GM04504 (cell line): ENCODE data around the gene SLC28A1.

Source experiments
- DNase-seq: peaks from one replicate; pipeline ENCODE4 v3.0.0-alpha.2; 2012; ENCODE audit warnings: low read depth

The SLC28A1 gene

GRCh38 chr15:84883916-84884781 is at the start of gene SLC28A1:
Gene SLC28A1 (plus strand): TSS chr15:84884662. CDS start chr15:84887761, 3,099 bp downstream.
- DNase-seq, result no peak

DNA sequence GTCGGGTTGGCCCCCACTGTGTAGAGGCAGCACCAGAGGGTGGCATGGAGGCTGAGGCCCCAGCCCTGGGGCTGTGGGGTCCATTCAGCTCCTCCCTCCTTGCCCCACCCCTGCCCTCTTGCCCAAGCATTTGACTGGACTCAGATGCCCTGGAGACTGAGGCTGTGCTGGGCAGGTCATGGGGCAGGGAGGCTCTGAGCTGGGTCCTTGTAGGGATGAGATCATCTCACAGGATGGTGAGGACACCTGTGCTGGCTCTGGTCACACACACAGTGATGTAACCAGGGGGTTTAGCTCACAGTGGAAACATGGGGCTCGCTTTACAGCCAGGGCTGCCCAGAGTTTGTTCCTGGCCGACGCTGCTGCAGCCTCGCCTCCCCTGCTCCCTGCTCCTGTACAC is 49.5 kb upstream of the SLC28A1 start:
- no peak for DNase-seq

GRCh38 chr15:84835661-84836337 is 48.7 kb upstream of the SLC28A1 start:
- DNase-seq, result no peak

GRCh38 chr15:84836844-84837243 is 47.6 kb upstream of the SLC28A1 start:
- no peak for DNase-seq

DNA sequence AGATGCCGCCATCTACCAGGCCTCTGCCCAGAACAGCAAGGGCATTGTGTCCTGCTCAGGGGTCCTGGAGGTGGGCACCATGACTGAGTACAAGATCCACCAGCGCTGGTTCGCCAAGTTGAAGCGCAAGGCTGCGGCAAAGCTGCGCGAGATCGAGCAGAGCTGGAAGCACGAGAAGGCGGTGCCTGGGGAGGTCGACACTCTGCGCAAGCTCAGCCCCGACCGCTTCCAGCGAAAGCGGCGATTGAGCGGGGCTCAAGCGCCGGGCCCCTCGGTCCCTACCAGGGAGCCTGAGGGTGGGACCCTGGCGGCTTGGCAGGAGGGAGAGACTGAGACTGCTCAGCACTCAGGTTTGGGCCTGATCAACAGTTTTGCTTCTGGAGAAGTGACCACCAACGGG is 44.7 kb upstream of the SLC28A1 start:
- DNase-seq, result no peak

DNA sequence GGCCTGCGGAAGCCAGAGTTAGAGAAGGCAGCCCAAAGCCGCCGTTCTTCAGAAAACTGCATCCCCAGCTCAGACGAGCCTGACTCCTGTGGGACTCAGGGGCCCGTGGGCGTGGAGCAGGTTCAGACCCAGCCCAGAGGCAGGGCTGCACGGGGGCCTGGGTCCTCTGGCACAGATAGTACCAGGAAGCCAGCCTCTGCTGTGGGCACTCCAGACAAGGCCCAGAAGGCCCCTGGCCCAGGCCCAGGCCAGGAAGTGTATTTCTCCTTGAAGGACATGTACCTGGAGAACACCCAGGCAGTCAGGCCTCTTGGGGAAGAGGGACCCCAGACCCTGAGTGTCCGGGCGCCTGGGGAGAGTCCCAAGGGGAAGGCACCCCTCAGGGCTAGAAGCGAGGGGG is 44.2 kb upstream of the SLC28A1 start:
- DNase-seq, result no peak

- DNase-seq, result peak; percentile 48
These were observed 43.6 kb upstream of the SLC28A1 start for GRCh38 chr15:84840741-84841429.

- no peak for DNase-seq
These were observed 41.7 kb upstream of the SLC28A1 start for GRCh38 chr15:84842781-84843180.

- no peak for DNase-seq
These were observed 39.5 kb upstream of the SLC28A1 start for GRCh38 chr15:84844964-84845363.

DNA sequence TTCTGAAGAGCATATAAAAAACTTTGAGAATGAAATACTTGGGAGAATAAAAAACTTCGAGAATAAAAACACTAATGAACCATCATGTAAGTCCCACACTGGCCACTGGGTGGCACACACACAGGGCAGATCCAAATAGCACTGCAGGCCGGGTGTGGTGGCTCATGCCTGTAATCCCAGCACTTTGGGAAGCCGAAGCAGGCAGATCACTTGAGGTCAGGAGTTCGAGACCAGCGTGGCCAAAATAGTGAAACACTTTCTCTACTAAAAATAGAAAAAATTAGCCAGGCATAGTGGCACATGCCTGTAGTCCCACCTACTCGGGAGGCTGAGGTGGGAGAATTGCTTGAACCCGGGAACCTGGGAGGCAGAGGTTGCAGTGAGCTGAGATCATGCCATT is 38.8 kb upstream of the SLC28A1 start:
- peak; percentile 32 for DNase-seq

DNA sequence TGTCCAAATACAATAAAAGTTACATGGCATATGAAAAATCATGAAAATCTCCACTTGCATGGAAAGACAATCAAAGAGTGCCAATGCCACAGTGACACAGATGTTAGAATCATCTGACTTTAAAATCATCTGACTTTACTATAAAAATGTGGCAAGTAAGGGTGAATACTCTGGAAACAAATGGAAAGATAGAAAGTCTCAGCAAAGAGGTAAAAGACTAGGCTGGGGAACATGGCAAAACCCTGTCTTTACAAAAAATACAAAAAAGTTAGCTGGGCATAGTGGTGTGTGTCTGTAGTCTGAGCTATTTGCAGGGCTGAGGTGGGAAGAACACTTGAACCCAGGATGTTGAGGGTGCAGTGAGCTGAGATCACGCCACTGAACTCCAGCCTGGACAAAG is 38.2 kb upstream of the SLC28A1 start:
- no peak for DNase-seq

DNA sequence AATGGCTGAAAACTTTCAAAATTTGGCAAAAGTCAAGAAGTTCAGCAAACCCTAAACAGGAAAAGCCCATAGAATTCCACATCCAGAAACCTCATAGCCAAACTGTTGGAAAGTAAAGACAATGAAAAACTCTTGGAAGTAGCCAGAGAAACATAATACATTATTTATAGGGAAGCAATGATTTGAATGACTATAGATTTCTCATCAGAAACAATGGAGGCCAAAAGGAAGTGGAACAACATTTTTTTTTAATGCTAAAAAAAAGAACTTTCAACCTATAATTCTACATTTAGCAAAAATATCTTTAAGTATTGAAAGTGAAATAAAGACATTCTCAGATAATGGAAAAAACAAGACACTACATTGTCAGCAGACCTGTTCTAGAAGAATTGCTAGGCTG is 37.1 kb upstream of the SLC28A1 start:
- DNase-seq, result no peak

DNA sequence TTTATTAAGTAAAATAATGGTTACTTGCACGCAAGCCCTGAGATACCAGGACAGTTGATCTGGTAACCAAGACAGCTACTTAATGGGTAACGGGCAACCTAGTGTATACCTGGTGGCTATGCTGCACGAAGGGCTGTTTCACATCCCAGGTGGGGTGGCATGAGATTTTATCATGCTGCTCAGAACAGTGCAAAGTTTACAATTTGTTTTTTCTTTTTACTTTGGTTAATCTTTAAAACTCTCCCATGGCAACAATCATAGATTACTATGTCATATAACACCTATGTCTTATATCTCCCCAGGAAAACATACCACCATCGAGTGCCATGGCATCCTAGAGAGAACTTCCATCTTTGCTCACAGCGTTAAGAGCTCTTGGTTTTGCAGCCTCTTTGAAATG is 32.2 kb upstream of the SLC28A1 start:
- no peak for DNase-seq

GRCh38 chr15:84855136-84855535 is 29.3 kb upstream of the SLC28A1 start:
- no peak for DNase-seq

- DNase-seq, result no peak
These were observed 28.7 kb upstream of the SLC28A1 start for GRCh38 chr15:84855765-84856164.

GRCh38 chr15:84856731-84857417 is 27.6 kb upstream of the SLC28A1 start:
- DNase-seq, result no peak

- no peak for DNase-seq
These were observed 27.0 kb upstream of the SLC28A1 start for GRCh38 chr15:84857418-84858004.

DNA sequence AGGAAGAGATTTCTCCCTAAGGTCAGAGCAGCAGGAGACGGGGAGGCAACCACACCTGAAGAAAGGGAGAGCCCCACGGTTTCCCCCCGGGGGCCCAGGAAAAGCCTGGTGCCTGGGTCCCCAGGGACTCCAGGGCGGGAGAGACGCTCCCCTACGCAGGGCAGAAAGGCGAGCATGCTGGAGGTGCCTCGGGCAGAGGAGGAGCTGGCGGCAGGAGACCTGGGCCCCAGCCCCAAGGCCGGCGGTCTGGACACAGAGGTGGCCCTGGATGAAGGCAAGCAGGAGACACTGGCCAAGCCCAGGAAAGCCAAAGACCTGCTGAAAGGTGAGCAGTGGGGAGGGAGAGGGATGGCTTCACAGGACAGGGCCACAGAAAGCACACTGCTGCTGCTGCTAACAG is 26.2 kb upstream of the SLC28A1 start:
- DNase-seq, result no peak

- no peak for DNase-seq
These were observed 25.3 kb upstream of the SLC28A1 start for GRCh38 chr15:84859144-84859543.

DNA sequence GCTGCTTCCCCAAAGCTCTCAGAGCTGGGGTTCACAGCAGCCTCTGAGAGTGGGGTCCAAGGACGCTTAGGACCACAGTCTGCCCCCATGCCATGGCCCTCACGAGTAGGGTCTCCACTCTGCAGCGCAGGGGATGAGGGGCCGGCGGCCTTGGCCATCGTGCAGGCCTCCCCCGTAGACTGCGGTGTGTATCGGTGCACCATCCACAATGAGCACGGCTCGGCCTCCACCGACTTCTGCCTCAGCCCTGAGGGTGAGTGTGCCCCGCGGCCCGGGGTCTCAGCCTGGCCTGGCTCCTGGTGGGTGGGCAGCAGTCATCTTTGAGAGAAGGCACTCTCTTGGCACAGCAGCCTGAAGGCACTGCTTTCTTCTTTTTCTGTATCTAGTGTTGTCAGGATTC is 24.8 kb upstream of the SLC28A1 start:
- DNase-seq, result no peak

DNA sequence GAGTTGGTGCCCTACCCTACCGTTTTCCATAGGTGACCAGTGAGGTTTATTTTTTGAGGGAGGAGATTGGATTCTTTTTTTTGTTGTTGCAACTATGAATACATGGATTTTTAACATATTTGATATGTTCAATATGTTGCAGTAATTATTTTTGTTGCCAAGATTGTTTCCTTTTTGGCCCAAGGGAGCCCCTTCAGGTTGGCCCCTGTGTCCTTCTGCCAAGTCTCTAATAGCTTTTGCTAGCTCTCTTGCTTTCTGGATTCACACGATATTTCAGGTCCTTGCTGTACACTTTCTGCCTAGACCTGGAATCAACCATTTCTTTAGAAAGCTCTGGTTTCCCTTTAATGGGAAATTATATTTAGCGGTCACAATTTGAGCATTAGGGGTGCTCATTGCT is 22.7 kb upstream of the SLC28A1 start:
- no peak for DNase-seq
